ENCODE measurements around the gene SLC10A2. TPM values are rescaled to one million over a fixed set of nuclear protein-coding genes. Genes with fewer than 3 reads are reported as not detected.

Gene SLC10A2
- total RNA-seq, 4 donors from 2014 or later: 5.0 to 579 (median 421) TPM

DNA sequence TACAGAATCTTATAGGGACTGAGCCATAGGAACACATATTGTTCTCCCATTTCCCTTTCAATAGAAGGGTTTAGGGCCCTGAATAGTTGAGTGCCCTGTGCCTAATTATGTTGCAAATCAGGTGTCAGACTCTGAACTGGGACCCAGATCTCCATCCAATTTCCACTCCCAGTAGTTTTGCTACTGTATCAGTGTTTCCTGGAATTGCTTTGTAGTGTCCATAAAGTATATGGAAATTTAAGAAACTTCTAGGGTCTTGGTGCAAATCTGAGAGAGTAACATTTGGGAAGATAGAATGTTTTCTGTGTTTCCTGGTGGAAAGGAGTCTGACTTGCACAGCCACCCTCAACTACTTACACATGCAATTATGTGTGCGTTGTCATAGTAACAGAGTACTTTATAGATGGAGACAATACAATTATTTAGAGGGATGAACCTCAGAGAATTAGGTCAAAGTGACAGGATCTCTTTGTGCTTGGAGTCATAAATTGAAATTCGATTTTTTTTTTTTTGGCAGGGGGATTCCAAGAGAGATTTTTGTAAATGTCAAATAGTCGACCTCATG is 646 bp upstream of the SLC10A2 start:
- H3K27me3 ChIP-seq: no peaks in the 10 kb centered on the region
- H3K9me3 ChIP-seq: no peaks in the 10 kb centered on the region
- H3K36me3 ChIP-seq: peaks cover 0 to 8% (median 0%) of the 10 kb centered on the region in 3 donors
- no peak for TF ChIP-seq POLR2A (IDR thresholded peaks at IDR 0.05)
- H3K27ac ChIP-seq: peak overlapping the region in 2 of 4 donors; percentile 60 to 89
- DNase-seq: no peak
- peaks cover 0 to 11% (median 0%) of the 10 kb centered on the region in 4 donors for H3K4me1 ChIP-seq
- peak overlapping the region in 2 of 4 donors; percentile 26 to 56 for H3K4me3 ChIP-seq

DNA sequence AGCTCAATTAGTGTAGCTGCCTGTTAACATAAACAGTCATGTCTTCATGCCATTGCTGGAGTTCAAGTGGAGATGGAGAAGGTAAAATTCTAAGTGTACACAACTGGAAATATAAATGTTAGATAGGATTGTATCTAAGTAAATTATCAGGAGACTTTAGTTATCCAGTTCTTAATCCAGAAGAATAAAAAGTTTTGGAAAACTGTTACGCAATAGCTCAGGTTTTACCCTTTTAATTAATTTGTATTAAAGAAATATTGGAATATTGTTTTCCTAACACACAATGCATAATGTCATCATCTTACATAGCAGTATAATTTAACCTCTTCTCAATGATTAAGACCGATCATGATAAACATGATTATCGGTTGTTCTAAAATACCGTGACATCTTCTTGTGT is 2.8 kb downstream of the SLC10A2 start:
- no peak for DNase-seq
- no peak for TF ChIP-seq POLR2A (IDR thresholded peaks at IDR 0.05)
- TF ChIP-seq, protein P1, sequence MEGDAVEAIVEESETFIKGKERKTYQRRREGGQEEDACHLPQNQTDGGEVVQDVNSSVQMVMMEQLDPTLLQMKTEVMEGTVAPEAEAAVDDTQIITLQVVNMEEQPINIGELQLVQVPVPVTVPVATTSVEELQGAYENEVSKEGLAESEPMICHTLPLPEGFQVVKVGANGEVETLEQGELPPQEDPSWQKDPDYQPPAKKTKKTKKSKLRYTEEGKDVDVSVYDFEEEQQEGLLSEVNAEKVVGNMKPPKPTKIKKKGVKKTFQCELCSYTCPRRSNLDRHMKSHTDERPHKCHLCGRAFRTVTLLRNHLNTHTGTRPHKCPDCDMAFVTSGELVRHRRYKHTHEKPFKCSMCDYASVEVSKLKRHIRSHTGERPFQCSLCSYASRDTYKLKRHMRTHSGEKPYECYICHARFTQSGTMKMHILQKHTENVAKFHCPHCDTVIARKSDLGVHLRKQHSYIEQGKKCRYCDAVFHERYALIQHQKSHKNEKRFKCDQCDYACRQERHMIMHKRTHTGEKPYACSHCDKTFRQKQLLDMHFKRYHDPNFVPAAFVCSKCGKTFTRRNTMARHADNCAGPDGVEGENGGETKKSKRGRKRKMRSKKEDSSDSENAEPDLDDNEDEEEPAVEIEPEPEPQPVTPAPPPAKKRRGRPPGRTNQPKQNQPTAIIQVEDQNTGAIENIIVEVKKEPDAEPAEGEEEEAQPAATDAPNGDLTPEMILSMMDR (IDR thresholded peaks at IDR 0.05): no peak
- Histone ChIP-seq H3K4me3 (peak overlapping the region in 2 of 4 donors; percentile 56 to 59), H3K9me3 (no peaks in the 10 kb centered on the region), H3K27ac (peak overlapping the region in 2 of 4 donors; percentile 51 to 66), H3K4me1 (peaks cover 0 to 9% (median 0%) of the 10 kb centered on the region in 4 donors), H3K36me3 (peaks cover 0 to 14% (median 0%) of the 10 kb centered on the region in 3 donors), H3K27me3 (no peaks in the 10 kb centered on the region)

DNA sequence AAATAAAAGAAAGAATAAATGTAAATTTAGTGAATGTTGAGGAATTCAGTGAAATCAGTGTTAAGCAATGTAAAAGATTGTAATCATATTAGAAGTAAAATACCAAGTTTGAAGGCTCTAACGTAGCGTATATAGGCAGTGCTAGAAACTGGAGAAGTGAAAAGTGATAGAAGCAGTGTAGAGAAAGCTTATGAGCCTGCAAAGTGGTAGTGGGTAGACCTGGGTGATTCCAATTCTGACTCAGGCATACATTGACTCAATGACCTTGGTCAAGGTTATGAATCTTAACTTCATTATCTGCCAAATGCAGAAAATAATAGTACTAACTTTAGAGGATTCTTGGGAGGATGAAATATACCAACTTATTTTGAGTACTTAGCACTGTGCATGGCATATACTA is 4.1 kb downstream of the SLC10A2 start:
- TF ChIP-seq POLR2A (IDR thresholded peaks at IDR 0.05): no peak
- TF ChIP-seq, protein P1 (IDR thresholded peaks at IDR 0.05): no peak
- no peak for DNase-seq
- H3K27ac ChIP-seq: peak overlapping the region in 1 of 4 donors; percentile 51

DNA sequence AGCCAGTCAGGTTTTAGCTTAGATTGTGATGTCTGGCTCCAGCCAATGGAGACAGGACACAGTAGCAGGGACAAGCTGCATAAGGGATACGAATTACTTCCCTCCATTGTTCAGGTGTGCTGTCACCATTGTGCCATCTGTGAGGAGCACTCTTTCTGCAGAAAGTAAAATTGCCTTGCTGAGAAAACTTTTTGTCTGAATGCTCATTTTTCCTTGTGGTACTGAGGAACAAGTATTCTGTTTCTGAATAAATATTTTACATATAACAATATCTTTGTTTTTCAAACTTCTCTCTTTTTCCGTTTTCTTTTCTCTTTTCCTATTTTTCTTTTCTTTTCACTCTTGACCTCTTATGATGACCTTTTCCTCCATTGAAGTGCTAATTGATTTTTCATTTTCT is 10.2 kb downstream of the SLC10A2 start:
- no peaks in the 10 kb centered on the region for H3K27me3 ChIP-seq
- TF ChIP-seq POLR2A (IDR thresholded peaks at IDR 0.05): no peak
- TF ChIP-seq, protein P1 (IDR thresholded peaks at IDR 0.05): no peak
- no peaks in the 10 kb centered on the region for H3K4me1 ChIP-seq
- H3K4me3 ChIP-seq: no peak overlapping the region
- H3K27ac ChIP-seq: no peak overlapping the region
- DNase-seq: no peak
- no peaks in the 10 kb centered on the region for H3K9me3 ChIP-seq
- H3K36me3 ChIP-seq: peaks cover 0 to 28% (median 0%) of the 10 kb centered on the region in 3 donors

More for the DNA sequence above, 4.1 kb downstream of the SLC10A2 start:
- H3K4me3 ChIP-seq: peak overlapping the region in 2 of 4 donors; percentile 56 to 59
- H3K9me3 ChIP-seq: no peaks in the 10 kb centered on the region
- no peaks in the 10 kb centered on the region for H3K4me1 ChIP-seq
- H3K27me3 ChIP-seq: no peaks in the 10 kb centered on the region
- peaks cover 0 to 25% (median 0%) of the 10 kb centered on the region in 3 donors for H3K36me3 ChIP-seq

DNA sequence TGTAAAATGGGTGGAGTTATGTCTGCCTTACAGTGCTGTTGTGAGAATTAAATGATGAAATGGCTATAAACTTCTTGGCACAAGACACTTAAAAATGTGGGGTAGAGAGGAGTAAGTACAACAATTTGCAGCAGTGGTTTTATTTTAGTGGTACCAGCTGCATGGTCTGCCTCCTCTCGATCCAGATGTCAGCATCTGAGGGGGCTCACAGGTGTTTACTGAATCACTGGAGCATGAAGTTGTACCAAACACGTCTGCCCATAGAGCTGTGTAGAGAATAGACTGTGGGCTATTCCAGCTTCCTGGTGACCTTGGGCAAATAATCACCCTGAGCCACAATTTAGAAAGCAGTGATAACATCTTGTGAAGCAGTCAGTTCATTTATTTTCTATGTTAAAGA is 11.1 kb downstream of the SLC10A2 start:
- H3K27me3 ChIP-seq: no peaks in the 10 kb centered on the region
- H3K27ac ChIP-seq: no peak overlapping the region
- TF ChIP-seq, protein P1 (IDR thresholded peaks at IDR 0.05): no peak
- TF ChIP-seq POLR2A (IDR thresholded peaks at IDR 0.05): no peak

DNA sequence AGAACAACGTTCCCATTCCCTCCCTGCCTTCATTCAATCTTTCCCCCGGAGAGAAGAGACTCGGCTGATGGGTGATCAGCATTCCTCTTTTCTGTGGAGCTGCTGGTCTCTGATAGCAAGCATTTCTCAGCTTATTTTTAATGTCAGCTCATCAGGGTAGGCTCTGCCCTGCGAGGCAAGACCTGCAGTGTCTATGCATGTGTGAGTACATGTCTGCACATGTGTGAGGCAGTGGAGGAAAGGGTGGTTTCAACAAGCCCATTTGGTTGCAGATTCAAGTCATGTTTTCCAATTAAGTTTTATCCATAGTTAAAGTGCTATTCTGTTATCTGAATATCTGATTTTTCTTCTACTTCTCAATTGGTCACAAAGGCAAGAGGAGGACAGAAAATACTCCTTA is 19.5 kb downstream of the SLC10A2 start:
- Histone ChIP-seq H3K36me3 (peaks cover 0 to 36% (median 0%) of the 10 kb centered on the region in 3 donors), H3K27ac (no peak overlapping the region), H3K9me3 (no peaks in the 10 kb centered on the region), H3K4me1 (no peaks in the 10 kb centered on the region), H3K4me3 (no peak overlapping the region), H3K27me3 (no peaks in the 10 kb centered on the region)
- DNase-seq: no peak
- no peak for TF ChIP-seq POLR2A (IDR thresholded peaks at IDR 0.05)
- TF ChIP-seq, protein P1 (IDR thresholded peaks at IDR 0.05): no peak

More for the DNA sequence above, 11.1 kb downstream of the SLC10A2 start:
- no peaks in the 10 kb centered on the region for H3K4me1 ChIP-seq
- no peak for DNase-seq
- no peak overlapping the region for H3K4me3 ChIP-seq
- H3K36me3 ChIP-seq: peaks cover 0 to 32% (median 0%) of the 10 kb centered on the region in 3 donors
- no peaks in the 10 kb centered on the region for H3K9me3 ChIP-seq

Data from Peyer's patch (tissue), 4 donors.